ENCODE measurements around the gene ZNF687.

DNA sequence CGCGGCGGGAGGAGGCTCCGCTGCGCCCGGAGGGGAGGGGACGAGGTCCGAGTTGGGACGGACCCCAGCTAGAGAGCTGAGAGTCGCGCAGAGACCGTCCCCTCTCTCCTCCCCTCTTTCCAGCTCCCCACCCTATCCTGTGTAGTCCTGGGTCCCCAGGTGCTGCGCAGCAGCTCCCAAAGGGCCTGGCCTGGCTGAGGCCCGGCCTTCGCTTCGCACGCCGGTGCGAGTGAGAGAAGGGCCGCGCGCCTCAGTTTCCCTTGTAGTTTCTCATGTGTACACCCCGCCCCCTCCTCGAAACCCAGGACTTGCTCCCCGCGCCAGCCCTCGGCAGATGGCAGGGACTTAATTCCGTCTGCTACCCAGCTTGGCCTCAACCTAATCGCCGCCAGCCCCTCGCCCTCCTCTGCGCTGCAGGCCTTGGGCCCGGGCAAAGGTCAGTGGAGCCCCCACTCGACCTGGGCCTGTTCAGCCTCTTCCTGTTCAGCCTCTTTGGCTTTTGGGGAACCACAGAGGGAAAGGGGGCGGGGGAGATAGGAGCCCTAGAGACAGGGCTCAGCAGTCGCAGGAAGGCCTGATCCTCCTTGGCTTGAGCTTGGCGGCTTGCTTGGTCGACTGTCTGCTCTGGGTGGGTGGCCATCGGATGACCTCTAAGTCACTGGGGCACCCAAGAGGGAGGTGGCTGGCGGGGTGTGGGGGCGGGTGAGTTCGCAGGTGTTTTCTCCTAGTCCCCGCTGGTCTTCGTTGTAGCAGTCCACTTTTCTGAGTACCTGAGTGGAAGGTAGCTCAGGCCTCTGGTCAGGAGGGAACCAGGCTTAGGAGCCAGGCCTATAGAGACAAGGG, 1.0 kb downstream of the ZNF687 start:
- no peak for TF ChIP-seq GRHL2 (CRISPR knock-in tag; IDR thresholded peaks at IDR 0.05; ENCODE audit: insufficient replicate concordance, severe bottlenecking)
- no peak; the same call in 1 of the 2 replicates for TF ChIP-seq MAX (CRISPR knock-in tag; IDR thresholded peaks at IDR 0.05)
- TF ChIP-seq JUN (CRISPR knock-in tag; IDR thresholded peaks at IDR 0.05), result 0 out of 2 replicates have a peak, but pooled peaks have one; percentile 32
- TF ChIP-seq, protein P1, sequence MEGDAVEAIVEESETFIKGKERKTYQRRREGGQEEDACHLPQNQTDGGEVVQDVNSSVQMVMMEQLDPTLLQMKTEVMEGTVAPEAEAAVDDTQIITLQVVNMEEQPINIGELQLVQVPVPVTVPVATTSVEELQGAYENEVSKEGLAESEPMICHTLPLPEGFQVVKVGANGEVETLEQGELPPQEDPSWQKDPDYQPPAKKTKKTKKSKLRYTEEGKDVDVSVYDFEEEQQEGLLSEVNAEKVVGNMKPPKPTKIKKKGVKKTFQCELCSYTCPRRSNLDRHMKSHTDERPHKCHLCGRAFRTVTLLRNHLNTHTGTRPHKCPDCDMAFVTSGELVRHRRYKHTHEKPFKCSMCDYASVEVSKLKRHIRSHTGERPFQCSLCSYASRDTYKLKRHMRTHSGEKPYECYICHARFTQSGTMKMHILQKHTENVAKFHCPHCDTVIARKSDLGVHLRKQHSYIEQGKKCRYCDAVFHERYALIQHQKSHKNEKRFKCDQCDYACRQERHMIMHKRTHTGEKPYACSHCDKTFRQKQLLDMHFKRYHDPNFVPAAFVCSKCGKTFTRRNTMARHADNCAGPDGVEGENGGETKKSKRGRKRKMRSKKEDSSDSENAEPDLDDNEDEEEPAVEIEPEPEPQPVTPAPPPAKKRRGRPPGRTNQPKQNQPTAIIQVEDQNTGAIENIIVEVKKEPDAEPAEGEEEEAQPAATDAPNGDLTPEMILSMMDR (IDR thresholded peaks at IDR 0.05), result no peak
